Activated naive CD4-positive, alpha-beta T cell treated with anti-CD3 and anti-CD28 coated beads, Interleukin-2, amount 50 U/mL, for 72 hours (primary cell): Measurements from ENCODE around the gene PSMA5. TPM values are rescaled to one million over a fixed set of nuclear protein-coding genes. Genes with fewer than 3 reads are reported as not detected.

Experiments
- ATAC-seq, 2 donors: fragments of 150-1000 bp; cut with Tn5 transposase; 2 replicates each; pipeline ENCODE4 v1.10.0; 2021; ENCODE audit warnings: mild to moderate bottlenecking in 2 of 2, moderate library complexity in 2 of 2
- DNase-seq, 2 donors: peaks; one replicate each; pipeline ENCODE4 v3.0.0; 2021 to 2022; ENCODE audit warnings: low spot score in 2 of 2
- H3K27ac Mint-ChIP-seq, 2 donors: one replicate each; pipeline ENCODE4 v1.8.0; 2022; ENCODE audit warnings: mild to moderate bottlenecking in 2 of 2, mixed read lengths in 2 of 2
- H3K36me3 Mint-ChIP-seq, 2 donors: one replicate each; pipeline ENCODE4 v1.8.0; 2022; ENCODE audit warnings: mixed read lengths in 2 of 2
- H3K9me3 Mint-ChIP-seq, 2 donors: one replicate each; pipeline ENCODE4 v1.8.0; 2022; ENCODE audit warnings: mixed read lengths in 2 of 2
- total RNA-seq, 2 donors: library from RNA; stranded (reverse); gene quantifications; one replicate each; pipeline ENCODE4 v1.2.3, GENCODE V29; 2022

PSMA5 gene
- total RNA-seq, 2 donors from 2014 or later = 185 to 189 TPM

- Mint-ChIP-seq H3K9me3 (no peaks in the 10 kb centered on the region), H3K36me3 (no peaks in the 10 kb centered on the region), H3K27ac (no peak overlapping the region)
- ATAC-seq = no peak
- no peak for DNase-seq
These were observed 60.5 kb downstream of the PSMA5 start for GRCh38 chr1:109365642-109366204.

GRCh38 chr1:109361649-109362048 lies 64.6 kb downstream of the PSMA5 start:
- Mint-ChIP-seq H3K9me3 (no peaks in the 10 kb centered on the region), H3K36me3 (no peaks in the 10 kb centered on the region), H3K27ac (no peak overlapping the region)
- DNase-seq (no peak), ATAC-seq (peak in 1 of 2 donors; percentile 53)

GRCh38 chr1:109361069-109361468 lies 65.2 kb downstream of the PSMA5 start:
- Mint-ChIP-seq H3K9me3 (no peaks in the 10 kb centered on the region), H3K36me3 (no peaks in the 10 kb centered on the region), H3K27ac (no peak overlapping the region)
- ATAC-seq = no peak
- DNase-seq = no peak

DNA sequence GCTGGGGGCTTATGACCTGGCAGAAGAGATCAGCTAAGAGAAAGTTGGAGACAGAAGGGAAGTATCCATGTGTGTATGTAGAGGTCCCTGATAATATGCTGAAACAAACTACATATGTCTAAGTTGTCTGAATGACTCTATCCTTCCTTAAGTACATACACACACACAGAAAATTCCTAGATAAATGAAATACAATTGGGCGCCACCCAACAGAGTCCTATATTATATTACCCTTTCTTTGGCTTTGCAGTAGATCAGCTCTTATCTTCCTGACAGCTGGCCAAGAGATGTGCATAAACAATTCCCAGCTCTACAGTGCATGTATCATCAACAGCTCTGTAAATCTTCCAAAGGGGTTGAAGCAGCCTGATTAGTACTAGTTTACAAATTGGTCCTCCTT lies 68.6 kb downstream of the PSMA5 start:
- no peak for ATAC-seq
- Mint-ChIP-seq H3K27ac (no peak overlapping the region), H3K36me3 (no peaks in the 10 kb centered on the region), H3K9me3 (no peaks in the 10 kb centered on the region)
- no peak for DNase-seq

DNA sequence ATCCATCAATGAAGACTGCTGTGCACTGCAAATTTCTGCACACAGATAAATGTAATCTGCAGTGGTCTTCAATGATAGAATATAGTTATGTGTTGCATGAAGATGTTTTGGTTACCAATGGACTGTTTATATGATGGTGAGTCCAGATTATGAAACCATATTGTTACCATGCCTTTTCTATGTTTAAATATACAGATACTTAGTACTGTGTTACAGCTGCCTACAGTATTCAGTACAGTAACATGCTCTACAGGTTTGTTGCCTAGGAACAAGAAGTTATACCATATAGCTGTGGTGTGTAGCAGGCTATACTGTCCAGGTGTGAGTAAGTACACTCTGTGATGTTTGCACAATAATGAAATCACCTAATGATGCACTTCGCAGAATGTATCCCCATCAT lies 69.3 kb downstream of the PSMA5 start:
- Mint-ChIP-seq H3K9me3 (no peaks in the 10 kb centered on the region), H3K36me3 (no peaks in the 10 kb centered on the region), H3K27ac (no peak overlapping the region)
- DNase-seq (no peak), ATAC-seq (no peak)

GRCh38 chr1:109356505-109356904 lies 69.7 kb downstream of the PSMA5 start:
- no peak for DNase-seq
- Mint-ChIP-seq H3K36me3 (no peaks in the 10 kb centered on the region), H3K27ac (no peak overlapping the region), H3K9me3 (no peaks in the 10 kb centered on the region)
- no peak for ATAC-seq

GRCh38 chr1:109354929-109355328 lies 71.3 kb downstream of the PSMA5 start:
- H3K9me3 Mint-ChIP-seq = no peaks in the 10 kb centered on the region
- DNase-seq = no peak
- no peaks in the 10 kb centered on the region for H3K36me3 Mint-ChIP-seq
- no peak for ATAC-seq
- no peak overlapping the region for H3K27ac Mint-ChIP-seq

DNA sequence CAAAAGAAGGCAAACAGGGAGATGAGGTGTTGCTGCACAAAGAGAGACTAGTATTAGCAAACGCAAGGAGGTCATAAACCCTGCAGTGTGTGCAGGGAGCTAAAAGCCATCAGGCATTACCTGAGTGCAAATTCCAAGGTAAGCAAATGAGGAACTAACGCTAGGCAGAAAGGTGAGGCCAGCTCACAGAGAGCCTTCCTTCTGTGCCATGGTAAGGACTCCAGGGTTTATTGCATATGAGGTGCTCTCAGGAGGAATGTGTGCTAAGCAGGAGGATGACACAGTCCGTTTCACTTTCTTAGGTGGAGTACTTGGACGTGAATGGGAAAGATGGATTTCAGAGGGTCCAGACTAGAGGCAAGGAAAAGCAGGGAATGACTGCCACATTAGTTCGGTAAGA lies 74.8 kb downstream of the PSMA5 start:
- Mint-ChIP-seq H3K9me3 (no peaks in the 10 kb centered on the region), H3K27ac (no peak overlapping the region), H3K36me3 (no peaks in the 10 kb centered on the region)
- no peak for DNase-seq
- ATAC-seq = no peak

- H3K27ac Mint-ChIP-seq = no peak overlapping the region
These were observed 75.6 kb downstream of the PSMA5 start for GRCh38 chr1:109350655-109351054.

DNA sequence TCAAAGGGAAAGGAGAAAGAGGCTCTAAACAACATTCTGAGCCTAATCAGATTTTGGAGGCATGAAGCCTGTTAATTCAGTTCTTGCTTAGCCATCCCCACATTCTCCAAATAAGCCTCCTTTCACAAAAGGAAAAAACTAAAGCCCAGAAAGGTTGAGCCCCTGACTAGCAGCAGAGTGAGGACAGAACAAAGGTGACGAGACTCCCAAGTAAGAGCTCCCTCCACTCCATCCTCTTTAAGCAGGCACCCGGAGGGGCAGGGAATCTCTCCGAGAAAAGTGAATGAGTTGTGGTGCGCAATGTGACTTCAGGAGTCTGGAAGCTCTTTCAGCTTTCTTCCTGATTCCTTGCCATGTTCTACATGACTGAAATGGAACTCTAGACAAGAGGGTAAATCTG lies 76.1 kb downstream of the PSMA5 start:
- ATAC-seq (no peak), DNase-seq (no peak)
- H3K9me3 Mint-ChIP-seq = no peaks in the 10 kb centered on the region
- no peak overlapping the region for H3K27ac Mint-ChIP-seq
- no peaks in the 10 kb centered on the region for H3K36me3 Mint-ChIP-seq

More at GRCh38 chr1:109350655-109351054, 75.6 kb downstream of the PSMA5 start:
- H3K9me3 Mint-ChIP-seq = no peaks in the 10 kb centered on the region
- no peaks in the 10 kb centered on the region for H3K36me3 Mint-ChIP-seq
- ATAC-seq = no peak
- no peak for DNase-seq

Other genes starting within 250 kb of the PSMA5 start
- 100 to 1,000 TPM; 179 to 273 TPM for gene SARS1, start 212.5 kb downstream of the PSMA5 start, total RNA-seq
- gene CELSR2, start 176.9 kb downstream of the PSMA5 start, total RNA-seq = 1 to 10 TPM in 1 of 2 donors, under 1 TPM in 1; 0.39 to 3.9 TPM
- gene PSRC1, start 143.3 kb downstream of the PSMA5 start, total RNA-seq = 10 to 100 TPM; 20.5 to 23.9 TPM
- gene MYBPHL, start 119.4 kb downstream of the PSMA5 start, total RNA-seq = not detected
- 1 to 10 TPM; 1.5 to 1.8 TPM for gene SORT1, start 28.5 kb downstream of the PSMA5 start, total RNA-seq
- under 1 TPM in 1 of 2 donors, not detected in 1; 0.09 TPM for gene SYPL2, start 40.1 kb upstream of the PSMA5 start, total RNA-seq
- gene ATXN7L2, start 57.5 kb upstream of the PSMA5 start, total RNA-seq = 10 to 100 TPM; 11.5 to 21.9 TPM
- 10 to 100 TPM; 11.3 to 14.9 TPM for gene CYB561D1, start 67.6 kb upstream of the PSMA5 start, total RNA-seq
- 1 to 10 TPM in 1 of 2 donors, under 1 TPM in 1; 0.97 to 1.3 TPM for gene AMIGO1, start 83.3 kb upstream of the PSMA5 start, total RNA-seq
- gene GPR61, start 113.4 kb upstream of the PSMA5 start, total RNA-seq = under 1 TPM in 1 of 2 donors, not detected in 1; 0.57 TPM
- 10 to 100 TPM in 1 of 2 donors, 1 to 10 TPM in 1; 8.9 to 10.1 TPM for gene GNAI3, start 122.2 kb upstream of the PSMA5 start, total RNA-seq
- gene GNAT2, start 193.2 kb upstream of the PSMA5 start, total RNA-seq = under 1 TPM in 1 of 2 donors, not detected in 1; 0.34 TPM
- gene AMPD2, start 193.4 kb upstream of the PSMA5 start, total RNA-seq = 100 to 1,000 TPM in 1 of 2 donors, 10 to 100 TPM in 1; 91.5 to 113 TPM
- gene GSTM4, start 229.7 kb upstream of the PSMA5 start, total RNA-seq = 10 to 100 TPM; 22.0 to 23.8 TPM
- gene GSTM2, start 241.6 kb upstream of the PSMA5 start, total RNA-seq = 10 to 100 TPM; 13.6 to 41.7 TPM